H9 (cell line): ENCODE results near the gene ICAM2. TPM values are rescaled to one million over a fixed set of nuclear protein-coding genes. Genes with fewer than 3 reads are reported as not detected.

Source experiments
- DNase-seq: peaks from one replicate; pipeline ENCODE4 v3.0.0-alpha.2; 2017
- H2AFZ ChIP-seq: one replicate; pipeline ENCODE4 v1.6.1; 2013; ENCODE audit warnings: mild to moderate bottlenecking, low read length, control low read depth, moderate library complexity
- H2AK5ac ChIP-seq: 2 replicates; pipeline ENCODE4 v1.6.1; 2013; ENCODE audit warnings: low read length, control low read depth, mixed read lengths; ENCODE audit not compliant: insufficient read length
- H2BK120ac ChIP-seq: one replicate; pipeline ENCODE4 v1.6.1; 2013; ENCODE audit warnings: low read depth, mild to moderate bottlenecking, low read length, control low read depth, inconsistent platforms; ENCODE audit not compliant: poor library complexity, severe bottlenecking
- H2BK12ac ChIP-seq: 2 replicates; pipeline ENCODE4 v1.6.1; 2013; ENCODE audit warnings: low read length, control low read depth, mixed read lengths, low read depth; ENCODE audit not compliant: insufficient read length
- H2BK15ac ChIP-seq: 2 replicates; pipeline ENCODE4 v1.6.1; 2013; ENCODE audit warnings: low read depth, low read length, control low read depth
- H2BK20ac ChIP-seq: one replicate; pipeline ENCODE4 v1.6.1; 2013; ENCODE audit warnings: low read depth, mild to moderate bottlenecking, low read length, control low read depth, inconsistent platforms; ENCODE audit not compliant: poor library complexity, severe bottlenecking
- H2BK5ac ChIP-seq: 2 replicates; pipeline ENCODE4 v1.6.1; 2013; ENCODE audit warnings: low read length, control low read depth, mixed read lengths; ENCODE audit not compliant: insufficient read length
- H3K14ac ChIP-seq: 2 replicates; pipeline ENCODE4 v1.6.1; 2013; ENCODE audit warnings: low read length, control low read depth; ENCODE audit not compliant: insufficient read depth
- H3K18ac ChIP-seq: 2 replicates; pipeline ENCODE4 v1.6.1; 2013; ENCODE audit warnings: low read depth, mild to moderate bottlenecking, mixed read lengths, low read length, control low read depth; ENCODE audit not compliant: insufficient read length
- H3K23ac ChIP-seq: 2 replicates; pipeline ENCODE4 v1.6.1; 2013; ENCODE audit warnings: low read length, control low read depth, mixed read lengths, low read depth; ENCODE audit not compliant: insufficient read length
- H3K23me2 ChIP-seq: 2 replicates; pipeline ENCODE4 v1.6.1; 2013; ENCODE audit warnings: low read depth, mild to moderate bottlenecking, mixed read lengths, low read length, control low read depth; ENCODE audit not compliant: insufficient read length, poor library complexity, severe bottlenecking
- H3K27ac ChIP-seq: 2 replicates; pipeline ENCODE4 v1.5.1; 2013; ENCODE audit warnings: low read length, control low read depth, mixed read lengths, low read depth; ENCODE audit not compliant: insufficient read length
- H3K27me3 ChIP-seq: 2 replicates; pipeline ENCODE4 v1.6.1; 2013; ENCODE audit warnings: low read length, control low read depth, inconsistent platforms; ENCODE audit not compliant: insufficient read depth
- H3K4ac ChIP-seq: 2 replicates; pipeline ENCODE4 v1.6.1; 2013; ENCODE audit warnings: low read depth, mild to moderate bottlenecking, control low read depth, inconsistent platforms, low read length, moderate library complexity
- H3K4me1 ChIP-seq: 2 replicates; pipeline ENCODE4 v1.6.1; 2013; ENCODE audit warnings: low read length, control low read depth, inconsistent platforms; ENCODE audit not compliant: insufficient read depth
- H3K4me2 ChIP-seq: 2 replicates; pipeline ENCODE4 v1.6.1; 2013; ENCODE audit warnings: low read length, control low read depth, mixed read lengths; ENCODE audit not compliant: insufficient read length, insufficient read depth
- H3K56ac ChIP-seq: 2 replicates; pipeline ENCODE4 v1.6.1; 2013; ENCODE audit warnings: low read depth, mild to moderate bottlenecking, mixed read lengths, low read length, control low read depth; ENCODE audit not compliant: insufficient read length
- H3K79me1 ChIP-seq: 2 replicates; pipeline ENCODE4 v1.6.1; 2013; ENCODE audit warnings: low read depth, mild to moderate bottlenecking, moderate library complexity, low read length, control low read depth, inconsistent platforms; ENCODE audit not compliant: insufficient read depth, poor library complexity, severe bottlenecking
- H3K79me2 ChIP-seq: 2 replicates; pipeline ENCODE4 v1.6.1; 2013; ENCODE audit warnings: low read length, control low read depth, inconsistent platforms; ENCODE audit not compliant: insufficient read depth
- H3K9ac ChIP-seq: 2 replicates; pipeline ENCODE4 v1.6.1; 2013; ENCODE audit warnings: low read length, control low read depth, mixed read lengths; ENCODE audit not compliant: insufficient read length; ENCODE audit errors: extremely low read depth
- H3K9me3 ChIP-seq: one replicate; pipeline ENCODE4 v1.6.1; 2013; ENCODE audit warnings: low read depth, low read length, inconsistent platforms; ENCODE audit not compliant: control insufficient read depth
- H3T11ph ChIP-seq: one replicate; pipeline ENCODE4 v1.6.1; 2013; ENCODE audit warnings: mild to moderate bottlenecking, low read length, control low read depth, inconsistent platforms
- H4K20me1 ChIP-seq: one replicate; pipeline ENCODE4 v1.6.1; 2013; ENCODE audit not compliant: control insufficient read depth, insufficient read length, insufficient read depth
- H4K5ac ChIP-seq: 2 replicates; pipeline ENCODE4 v1.6.1; 2013; ENCODE audit warnings: low read depth, mild to moderate bottlenecking, mixed read lengths, low read length, control low read depth; ENCODE audit not compliant: insufficient read length
- H4K8ac ChIP-seq: replicated peaks from 2 replicates; pipeline ENCODE4 v1.6.1; 2013; ENCODE audit warnings: low read length, control low read depth, mixed read lengths, low read depth; ENCODE audit not compliant: insufficient read length
- H4K91ac ChIP-seq: 2 replicates; pipeline ENCODE4 v1.6.1; 2013; ENCODE audit warnings: low read depth, mild to moderate bottlenecking, moderate library complexity, mixed read lengths, low read length, control low read depth; ENCODE audit not compliant: insufficient read length
- H3K27ac Mint-ChIP-seq, 3 experiments: 2 replicates in 2 of 3; 3 replicates in 1 of 3; pipeline ENCODE4 v1.8.0; 2020 to 2021; ENCODE audit warnings: mixed read lengths in 3 of 3, mild to moderate bottlenecking in 1 of 3, moderate library complexity in 1 of 3
- H3K27me3 Mint-ChIP-seq: 2 replicates; pipeline ENCODE4 v1.8.0; 2021; ENCODE audit warnings: low read depth, mild to moderate bottlenecking, moderate library complexity, mixed read lengths
- H3K36me3 Mint-ChIP-seq, 3 experiments: 2 replicates in 2 of 3; 3 replicates in 1 of 3; pipeline ENCODE4 v1.8.0; 2020 to 2021; ENCODE audit warnings: low read depth in 3 of 3, mixed read lengths in 3 of 3; ENCODE audit not compliant: insufficient read depth in 1 of 3
- H3K4me1 Mint-ChIP-seq, 2 experiments: 2 replicates each; pipeline ENCODE4 v1.8.0; 2020; ENCODE audit warnings: mixed read lengths in 2 of 2
- H3K4me3 Mint-ChIP-seq, 2 experiments: 2 replicates in 1 of 2; 3 replicates in 1 of 2; pipeline ENCODE4 v1.8.0; 2020 to 2021; ENCODE audit warnings: mild to moderate bottlenecking in 2 of 2, mixed read lengths in 2 of 2, moderate library complexity in 1 of 2
- H3K9me3 Mint-ChIP-seq, 2 experiments: 2 replicates in 1 of 2; 3 replicates in 1 of 2; pipeline ENCODE4 v1.8.0; 2020; ENCODE audit warnings: mild to moderate bottlenecking in 2 of 2, mixed read lengths in 2 of 2, moderate library complexity in 1 of 2
- CTCF ChIP-seq: fragments of 200-600 bp; sonication (generic); conservative IDR thresholded peaks from 3 replicates; pipeline ENCODE4 v1.8.0; 2021; ENCODE audit warnings: antibody characterized with exemption, mild to moderate bottlenecking
- WGBS: extraction: QIAGEN DNeasy Blood & Tissue Kit; methylation state at CpG from one replicate; pipeline ENCODE4 v1.1.7; 2013; ENCODE audit warnings: missing lambda C conversion rate, low lambda C conversion rate, mixed read lengths; ENCODE audit not compliant: insufficient read length; ENCODE audit errors: extremely low coverage; 5-methylcytosine and 5-hydroxymethylcytosine counted together
- total RNA-seq: library from RNA; stranded (reverse); gene quantifications from 2 replicates; pipeline ENCODE4 v1.2.1, GENCODE V29; 2021

ICAM2 gene
- total RNA-seq, 1 experiment from 2014 or later = 0.28 TPM

- Histone ChIP-seq H4K5ac (no peak overlapping the region), H2BK5ac (no peak overlapping the region), H3K79me2 (no peaks in the 10 kb centered on the region), H3T11ph (no peak overlapping the region), H4K91ac (no peak overlapping the region), H2AFZ (no peak overlapping the region), H3K27ac (no peak overlapping the region), H2BK15ac (no peak overlapping the region), H3K4ac (no peak overlapping the region), H3K18ac (no peak overlapping the region), H4K8ac (no peak overlapping the region), H3K23me2 (no peaks in the 10 kb centered on the region), H3K4me2 (no peak overlapping the region), H3K79me1 (no peaks in the 10 kb centered on the region), H3K14ac (no peak overlapping the region), H4K20me1 (no peaks in the 10 kb centered on the region), H2BK20ac (no peak overlapping the region), H2BK12ac (no peak overlapping the region), H2AK5ac (no peak overlapping the region), H3K4me1 (no peaks in the 10 kb centered on the region), H3K27me3 (no peaks in the 10 kb centered on the region), H2BK120ac (no peak overlapping the region), H3K9ac (no peak overlapping the region), H3K56ac (no peak overlapping the region), H3K9me3 (peaks cover 9% of the 10 kb centered on the region), H3K23ac (no peak overlapping the region)
- no peak for TF ChIP-seq CTCF
- no peaks in the 10 kb centered on the region; the same call in 1 of the 2 replicates for H3K27me3 Mint-ChIP-seq
- H3K36me3 Mint-ChIP-seq = peaks cover 19 to 26% (median 20%) of the 10 kb centered on the region in 3 experiments
- peaks cover 13 to 14% of the 10 kb centered on the region in 2 experiments for H3K4me1 Mint-ChIP-seq
- peak overlapping the region in 1 of 3 experiments; percentile 38; a peak in 1 of 7 replicates for H3K27ac Mint-ChIP-seq
- H3K4me3 Mint-ChIP-seq = no peak overlapping the region
- no CpG with 5 or more reads among the region's 8 CpGs for WGBS
- H3K9me3 Mint-ChIP-seq = peaks cover 16 to 18% of the 10 kb centered on the region in 2 experiments
- DNase-seq = no peak
Observed at GRCh38 chr17:64065161-64065560, 44.7 kb upstream of the ICAM2 start.
